Spleen (tissue), 11 donors: Measurements from ENCODE around the gene KIFC3. TPM values are rescaled to one million over a fixed set of nuclear protein-coding genes. Genes with fewer than 3 reads are reported as not detected.
A peak's percentile ranks its signal among the peaks of the same experiment; 100 is the strongest.

ENCODE experiments used
- DNase-seq: peaks from one replicate; pipeline ENCODE4 v3.0.0-alpha.2; 2020
- H3K27ac ChIP-seq, 8 donors: fragments of 200-600 bp; sonication (generic) in 7 of 8; 1 replicate in 4 of 8; 2 replicates in 4 of 8; pipeline versions ENCODE4 v1.5.0 to v1.8.0; 2016 to 2021; ENCODE audit warnings: inconsistent platforms in 4 of 8, mild to moderate bottlenecking in 4 of 8, moderate library complexity in 1 of 8
- H3K27me3 ChIP-seq, 7 donors: fragments of 200-600 bp; sonication (generic) in 6 of 7; replicated peaks in 1 of 7; 1 replicate in 4 of 7; 2 replicates in 3 of 7; pipeline versions ENCODE4 v1.5.0 to v1.8.0; 2016 to 2021; ENCODE audit warnings: inconsistent platforms in 3 of 7, mild to moderate bottlenecking in 1 of 7
- H3K36me3 ChIP-seq, 6 donors: fragments of 200-600 bp; sonication (generic) in 5 of 6; 1 replicate in 4 of 6; 2 replicates in 2 of 6; pipeline versions ENCODE4 v1.5.0 to v1.8.0; 2016 to 2021; ENCODE audit warnings: inconsistent platforms in 2 of 6
- H3K4me1 ChIP-seq, 6 donors: fragments of 200-600 bp; sonication (generic) in 5 of 6; 1 replicate in 3 of 6; 2 replicates in 3 of 6; pipeline versions ENCODE4 v1.5.0 to v1.8.0; 2016 to 2021; ENCODE audit warnings: inconsistent platforms in 3 of 6
- H3K4me3 ChIP-seq, 8 donors: fragments of 200-600 bp; sonication (generic) in 7 of 8; 1 replicate in 4 of 8; 2 replicates in 4 of 8; pipeline versions ENCODE4 v1.5.0 to v1.8.0; 2016 to 2021; ENCODE audit warnings: inconsistent platforms in 4 of 8, mild to moderate bottlenecking in 4 of 8, moderate library complexity in 2 of 8
- H3K9me3 ChIP-seq, 8 donors: fragments of 200-600 bp; sonication (generic) in 7 of 8; 1 replicate in 4 of 8; 2 replicates in 4 of 8; pipeline versions ENCODE4 v1.5.0 to v1.8.0; 2016 to 2021; ENCODE audit warnings: inconsistent platforms in 4 of 8
- POLR2A ChIP-seq, 3 donors: fragments of 450-650 bp; IDR thresholded peaks; one replicate each; pipeline ENCODE4 v1.5.1; 2017; ENCODE audit warnings: antibody characterized with exemption in 3 of 3, mild to moderate bottlenecking in 1 of 3
- POLR2AphosphoS5 ChIP-seq, 3 donors: sonication (generic); formaldehyde crosslinking; IDR thresholded peaks; one replicate each; pipeline ENCODE4 v1.5.1; 2017; ENCODE audit warnings: antibody characterized with exemption in 3 of 3
- WGBS, 5 donors: extraction: QIAGEN DNeasy Blood & Tissue Kit in 3 of 5; methylation state at CpG; one replicate each; pipeline versions ENCODE4 v1.1.5 to v1.1.7; 2013 to 2018; 5-methylcytosine and 5-hydroxymethylcytosine counted together
- intact Hi-C: fragments of 100-400 bp; cut with DNase I; formaldehyde crosslinking; loops from one replicate; pipeline ENCODE4 v1.15.0; 2023; ENCODE audit warnings: low total_unique reads
- polyA plus RNA-seq, 3 donors: library from polyadenylated mRNA; stranded (reverse); fragments of 200-250 nt; gene quantifications; one replicate each; pipeline ENCODE4 v1.2.1, GENCODE V29; 2013
- total RNA-seq, 7 donors: library from RNA; depleted of rRNA in 3 of 7; stranded (reverse); fragments of >200 nt in 3 of 7; fragmentation: NEBNext Ultra II Directional in 4 of 7; extraction: Animal tissue kit (Norgen Biotek cat#: 25700) in 4 of 7; gene quantifications; one replicate each; pipeline versions ENCODE4 v1.1.0 to v1.2.1, GENCODE V29; 2016 to 2021
- TF ChIP-seq, protein P1 (sequence below), 11 experiments: fragments of 200-600 bp in 7 of 11; fragments of 450-650 bp in 4 of 11; sonication (generic) in 4 of 11; IDR thresholded peaks in 8 of 11; conservative IDR thresholded peaks in 3 of 11; 1 replicate in 7 of 11; 2 replicates in 4 of 11; pipeline versions ENCODE4 v1.4.0 to v1.8.0; 2016 to 2021; ENCODE audit warnings: antibody characterized with exemption in 11 of 11, inconsistent platforms in 4 of 11, mild to moderate bottlenecking in 1 of 11
- donor health status: healthy with polysubstance abuse.
- donor health status: DM: no; HTN: no; CAD: no; lungs with moderate emphysema.
- donor health status: DM: no; HTN: no; CAD: no.
- donor health status: Bipolar disorder and iron deficiency.
- donor health status: healthy.
- donor health status: DM: no; HTN: no; CAD: no.
- donor health status: DM: yes; HTN: yes; CAD: no.

Gene KIFC3
- total and polyA plus RNA-seq, 10 donors = 4.6 to 61.5 (median 42.6) TPM

DNA sequence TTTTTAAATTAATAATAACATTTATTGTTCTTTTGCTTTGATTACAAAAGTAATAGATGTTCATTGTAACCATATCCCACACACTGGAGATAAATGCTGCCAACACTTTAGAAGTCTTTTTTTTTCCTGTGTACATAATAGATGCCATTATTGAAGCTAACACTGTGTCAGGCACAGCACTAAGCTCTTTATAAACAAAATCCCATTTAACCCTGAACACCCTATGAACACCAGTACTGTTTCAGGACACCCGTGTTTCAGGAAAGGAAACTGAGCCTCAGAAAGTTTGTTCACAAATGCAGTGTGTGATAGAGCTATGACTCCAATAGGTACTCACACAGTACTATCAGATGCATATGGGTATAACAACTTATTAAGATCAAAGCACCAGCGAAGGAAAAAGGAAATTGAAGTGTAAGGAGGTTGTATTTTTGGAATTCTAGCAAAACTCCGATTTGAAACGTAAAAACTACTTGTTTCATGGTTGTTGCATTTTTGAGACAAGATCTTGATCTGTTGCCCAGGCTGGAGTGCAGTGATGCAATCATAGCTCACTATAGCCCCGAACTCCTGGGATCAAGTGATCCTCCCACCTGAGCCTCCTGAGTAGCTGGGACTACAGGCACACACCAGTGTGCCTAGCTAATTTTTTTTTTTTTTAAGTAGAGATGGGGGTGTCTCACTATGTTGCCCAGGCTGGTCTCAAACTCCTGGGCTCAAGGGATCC is 2.0 kb upstream of the KIFC3 start:
- 72 to 84% (median 78%) methylated on average over 5 of the region's 5 CpGs for WGBS, 5 donors
- peak overlapping the region in 3 of 8 donors; percentile 76 to 86 (median 85) for H3K27ac ChIP-seq

DNA sequence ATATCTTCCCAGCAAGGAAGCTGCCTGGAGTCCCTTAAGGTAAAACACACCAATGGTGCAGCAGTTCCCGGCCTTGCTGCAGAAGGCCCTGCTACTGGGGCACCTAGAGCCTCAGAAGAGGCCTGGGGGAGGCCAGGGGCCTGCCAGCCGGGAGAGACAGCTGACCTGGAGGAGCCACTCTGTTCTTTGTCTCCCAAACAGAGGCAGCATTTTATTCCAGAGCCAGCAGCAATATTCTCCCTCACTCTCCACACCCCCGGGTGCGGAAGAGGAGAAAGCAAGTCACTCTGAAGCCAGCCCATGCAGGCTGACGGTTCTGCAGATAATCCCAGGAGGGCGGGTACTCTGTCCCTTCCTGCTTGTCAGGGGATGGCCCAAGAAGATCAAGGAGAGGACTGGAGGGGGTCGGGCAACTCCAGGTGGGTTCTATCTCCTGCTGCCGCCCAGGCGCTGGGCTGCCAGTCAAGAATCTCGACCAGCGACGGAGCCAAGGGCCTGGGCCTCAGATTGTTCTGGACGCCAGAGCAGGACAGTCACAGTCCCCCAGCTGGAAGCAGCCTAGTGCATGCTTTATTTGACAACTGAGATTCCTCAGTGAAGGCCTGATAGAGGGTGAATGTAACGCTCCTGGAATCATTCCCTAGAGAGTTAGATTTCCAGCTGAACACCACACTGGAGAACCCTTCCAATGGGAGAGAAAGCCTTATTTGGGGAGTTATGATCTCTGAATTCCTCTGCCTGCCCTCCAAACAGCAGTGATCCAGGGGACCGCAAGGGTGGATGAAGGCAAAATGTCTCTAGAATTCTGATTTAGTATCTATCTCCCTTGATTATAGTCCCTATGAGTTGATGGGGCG is 1.1 kb upstream of the KIFC3 start:
- intact Hi-C loops = no loop called here
- Histone ChIP-seq H3K4me1 (peaks cover 25 to 70% (median 54%) of the 10 kb centered on the region in 6 donors), H3K27ac (peak overlapping the region in 7 of 8 donors; percentile 76 to 86 (median 81))

More for the DNA sequence above, 2.0 kb upstream of the KIFC3 start:
- Histone ChIP-seq H3K9me3 (no peaks in the 10 kb centered on the region), H3K4me3 (no peak overlapping the region), H3K4me1 (peaks cover 22 to 70% (median 55%) of the 10 kb centered on the region in 6 donors), H3K36me3 (no peaks in the 10 kb centered on the region), H3K27me3 (peaks cover 0 to 39% (median 0%) of the 10 kb centered on the region in 7 donors)
- intact Hi-C loops = no loop called here
- TF ChIP-seq, protein P1, sequence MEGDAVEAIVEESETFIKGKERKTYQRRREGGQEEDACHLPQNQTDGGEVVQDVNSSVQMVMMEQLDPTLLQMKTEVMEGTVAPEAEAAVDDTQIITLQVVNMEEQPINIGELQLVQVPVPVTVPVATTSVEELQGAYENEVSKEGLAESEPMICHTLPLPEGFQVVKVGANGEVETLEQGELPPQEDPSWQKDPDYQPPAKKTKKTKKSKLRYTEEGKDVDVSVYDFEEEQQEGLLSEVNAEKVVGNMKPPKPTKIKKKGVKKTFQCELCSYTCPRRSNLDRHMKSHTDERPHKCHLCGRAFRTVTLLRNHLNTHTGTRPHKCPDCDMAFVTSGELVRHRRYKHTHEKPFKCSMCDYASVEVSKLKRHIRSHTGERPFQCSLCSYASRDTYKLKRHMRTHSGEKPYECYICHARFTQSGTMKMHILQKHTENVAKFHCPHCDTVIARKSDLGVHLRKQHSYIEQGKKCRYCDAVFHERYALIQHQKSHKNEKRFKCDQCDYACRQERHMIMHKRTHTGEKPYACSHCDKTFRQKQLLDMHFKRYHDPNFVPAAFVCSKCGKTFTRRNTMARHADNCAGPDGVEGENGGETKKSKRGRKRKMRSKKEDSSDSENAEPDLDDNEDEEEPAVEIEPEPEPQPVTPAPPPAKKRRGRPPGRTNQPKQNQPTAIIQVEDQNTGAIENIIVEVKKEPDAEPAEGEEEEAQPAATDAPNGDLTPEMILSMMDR (IDR thresholded peaks at IDR 0.05 in 8 of 11, conservative IDR thresholded peaks at IDR 0.05 in 3 of 11) = no peak
- no peak for TF ChIP-seq POLR2AphosphoS5 (IDR thresholded peaks at IDR 0.05)
- TF ChIP-seq POLR2A (IDR thresholded peaks at IDR 0.05) = no peak
- no peak for DNase-seq

DNA sequence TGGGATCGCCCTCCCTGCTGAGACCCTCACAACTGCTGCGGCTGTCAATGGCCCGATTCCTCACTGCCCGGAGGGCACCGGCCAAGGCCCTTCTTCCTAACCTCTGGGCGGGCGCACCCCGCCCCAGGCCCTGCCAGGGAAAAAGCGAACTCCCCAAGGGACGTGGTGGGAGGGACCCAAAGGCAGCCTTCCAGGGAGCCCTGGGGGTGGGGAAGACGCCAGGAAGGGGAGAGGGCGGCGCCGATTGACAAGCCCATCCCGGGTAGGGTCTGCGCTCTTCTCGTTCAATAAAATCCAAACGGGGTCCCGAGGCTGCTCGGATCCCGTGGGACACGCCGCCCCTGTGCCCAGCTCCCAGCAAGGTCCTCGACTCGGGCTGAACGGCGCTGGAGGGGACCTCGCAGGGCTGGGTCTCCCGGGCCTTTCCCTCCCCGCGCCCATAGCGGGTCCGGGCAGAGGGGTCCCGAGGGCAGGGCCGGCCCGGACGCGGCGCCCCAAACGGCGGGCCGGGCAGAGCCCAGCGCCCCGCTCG is 416 bp downstream of the KIFC3 start:
- H3K36me3 ChIP-seq = peaks cover 0 to 12% (median 3%) of the 10 kb centered on the region in 6 donors
- no peaks in the 10 kb centered on the region for H3K9me3 ChIP-seq
- H3K4me3 ChIP-seq = peak overlapping the region; percentile 27 to 70 (median 44)
- TF ChIP-seq POLR2AphosphoS5 (IDR thresholded peaks at IDR 0.05) (no peak), POLR2A (IDR thresholded peaks at IDR 0.05) (no peak)
- TF ChIP-seq, protein P1 (IDR thresholded peaks at IDR 0.05 in 8 of 11, conservative IDR thresholded peaks at IDR 0.05 in 3 of 11) = no peak
- intact Hi-C loops = no loop called here
- WGBS, 5 donors = 7 to 25% (median 13%) methylated on average over 5 to 45 of the region's 45 CpGs
- H3K4me1 ChIP-seq = peaks cover 25 to 69% (median 50%) of the 10 kb centered on the region in 6 donors
- peak overlapping the region; percentile 48 to 86 (median 81) for H3K27ac ChIP-seq
- DNase-seq = no peak
- H3K27me3 ChIP-seq = peaks cover 0 to 35% (median 0%) of the 10 kb centered on the region in 7 donors

More for the DNA sequence above, 1.1 kb upstream of the KIFC3 start:
- Histone ChIP-seq H3K27me3 (peaks cover 0 to 39% (median 0%) of the 10 kb centered on the region in 7 donors), H3K36me3 (no peaks in the 10 kb centered on the region), H3K4me3 (peak overlapping the region in 2 of 8 donors; percentile 43 to 70), H3K9me3 (no peaks in the 10 kb centered on the region)
- 66 to 82% (median 80%) methylated on average over 16 of the region's 16 CpGs for WGBS, 5 donors
- TF ChIP-seq POLR2AphosphoS5 (IDR thresholded peaks at IDR 0.05) (no peak), POLR2A (IDR thresholded peaks at IDR 0.05) (no peak)
- TF ChIP-seq, protein P1 (IDR thresholded peaks at IDR 0.05 in 8 of 11, conservative IDR thresholded peaks at IDR 0.05 in 3 of 11) = no peak
- DNase-seq = no peak
